Choroid plexus epithelial cell (primary cell): ENCODE results near the gene VPS54.
"Not testable (repeated sequence)": the region's sequence is repeated elsewhere in the genome, so short reads cannot be mapped to it uniquely, and the experiment has no call there.

ENCODE experiments used
- DNase-seq: peaks from one replicate; pipeline ENCODE4 v3.0.0-alpha.2; 2010; ENCODE audit warnings: low read depth
- H3K4me3 ChIP-seq: 2 replicates; pipeline ENCODE4 v1.5.1; 2011; ENCODE audit warnings: low read depth, mild to moderate bottlenecking, control low read depth, low read length, moderate library complexity
- CTCF ChIP-seq: conservative IDR thresholded peaks from 2 replicates; pipeline ENCODE4 v1.5.1; 2011; ENCODE audit warnings: low read depth, mild to moderate bottlenecking, control low read depth, inconsistent platforms, low read length, moderate library complexity

Gene VPS54

GRCh38 chr2:63990072-63990471, 29.2 kb downstream of the VPS54 start:
- no peak for TF ChIP-seq CTCF
- no peak overlapping the region for H3K4me3 ChIP-seq
- no peak for DNase-seq

- not testable (repeated sequence) for H3K4me3 ChIP-seq, DNase-seq
Observed at GRCh38 chr2:63988842-63989436, 30.3 kb downstream of the VPS54 start.

- no peak overlapping the region for H3K4me3 ChIP-seq
- peak; percentile 7 for DNase-seq
- TF ChIP-seq CTCF: no peak
Observed at GRCh38 chr2:63984606-63985359, 34.4 kb downstream of the VPS54 start.

GRCh38 chr2:63983986-63984605, 35.1 kb downstream of the VPS54 start:
- no peak overlapping the region for H3K4me3 ChIP-seq
- no peak for TF ChIP-seq CTCF
- peak; percentile 22 for DNase-seq

GRCh38 chr2:63982335-63982734, 36.9 kb downstream of the VPS54 start:
- no peak for DNase-seq
- TF ChIP-seq CTCF: no peak
- H3K4me3 ChIP-seq: no peak overlapping the region

GRCh38 chr2:63981702-63982103, 37.5 kb downstream of the VPS54 start:
- DNase-seq: no peak
- no peak for TF ChIP-seq CTCF
- H3K4me3 ChIP-seq: no peak overlapping the region

- no peak for TF ChIP-seq CTCF
- DNase-seq: no peak
- H3K4me3 ChIP-seq: no peak overlapping the region
Observed at GRCh38 chr2:63980794-63981193, 38.4 kb downstream of the VPS54 start.
